B cell (primary cell): Measurements from ENCODE around the gene EGFR. TPM values are rescaled to one million over a fixed set of nuclear protein-coding genes. Genes with fewer than 3 reads are reported as not detected.

ENCODE experiments used
- ATAC-seq: fragments of 200-7000 bp; cut with Tn5 transposase; one replicate; pipeline ENCODE4 v1.10.0; 2021; ENCODE audit warnings: low read depth, mild to moderate bottlenecking, moderate number of reproducible peaks, moderate library complexity
- CTCF ChIA-PET: fragments of 350-600 bp; sonication (Branson Sonifier 250); formaldehyde crosslinking; loops from one replicate; lab custom pipeline; 2021; ENCODE audit warnings: antibody characterized with exemption, inconsistent platforms; lab: Charles Lee
- POLR2A ChIA-PET: fragments of 350-600 bp; sonication (Branson Sonifier 250); formaldehyde crosslinking; loops from one replicate; lab custom pipeline; 2021; ENCODE audit warnings: antibody characterized with exemption; lab: Charles Lee
- DNase-seq: peaks from one replicate; pipeline ENCODE4 v3.0.0; 2013
- H2AFZ ChIP-seq: 2 replicates; pipeline ENCODE4 v1.6.1; 2012; ENCODE audit warnings: mild to moderate bottlenecking, low read depth, low read length; ENCODE audit not compliant: insufficient read depth, poor library complexity, severe bottlenecking
- H3K27ac ChIP-seq, 2 donors: 1 replicate in 1 of 2; 2 replicates in 1 of 2; pipeline ENCODE4 v1.5.1; 2012 to 2013; ENCODE audit warnings: low read length in 2 of 2, mild to moderate bottlenecking in 2 of 2, moderate library complexity in 1 of 2
- H3K27me3 ChIP-seq, 4 experiments: fragments of 200-600 bp in 1 of 4; sonication (generic) in 1 of 4; replicated peaks in 1 of 4; 1 replicate in 2 of 4; 2 replicates in 2 of 4; pipeline versions ENCODE4 v1.6.1 to v1.7.0; 2013 to 2016; ENCODE audit warnings: low read length in 3 of 4, mild to moderate bottlenecking in 2 of 4, mixed read lengths in 1 of 4, moderate library complexity in 1 of 4; ENCODE audit not compliant: insufficient read depth in 4 of 4, control insufficient read depth in 3 of 4; ENCODE audit errors: control extremely low read depth in 1 of 4
- H3K36me3 ChIP-seq, 2 experiments: replicated peaks in 1 of 2; 1 replicate in 1 of 2; 2 replicates in 1 of 2; pipeline versions ENCODE4 v1.6.1 to v1.7.1; 2013; ENCODE audit warnings: low read length in 1 of 2; ENCODE audit not compliant: insufficient read depth in 2 of 2, control insufficient read depth in 1 of 2; ENCODE audit errors: control extremely low read depth in 1 of 2, extremely low read depth in 1 of 2
- H3K4me1 ChIP-seq, 2 donors: fragments of 200-600 bp in 1 of 2; sonication (generic) in 1 of 2; 1 replicate in 1 of 2; 2 replicates in 1 of 2; pipeline versions ENCODE4 v1.5.1 to v1.6.1; 2013 to 2017; ENCODE audit warnings: low read length in 2 of 2; ENCODE audit not compliant: control insufficient read depth in 2 of 2, insufficient read depth in 2 of 2
- H3K4me2 ChIP-seq: replicated peaks from 2 replicates; pipeline ENCODE3; 2012; ENCODE audit warnings: mild to moderate bottlenecking, low read depth, low read length; ENCODE audit not compliant: poor library complexity, severe bottlenecking
- H3K4me3 ChIP-seq, 5 experiments: fragments of 200-600 bp in 1 of 5; sonication (generic) in 1 of 5; 1 replicate in 3 of 5; 2 replicates in 2 of 5; pipeline versions ENCODE4 v1.5.1 to v1.7.0; 2011 to 2016; ENCODE audit warnings: low read length in 4 of 5, mild to moderate bottlenecking in 4 of 5, low read depth in 2 of 5, control low read depth in 1 of 5, moderate library complexity in 1 of 5; ENCODE audit not compliant: insufficient read depth in 1 of 5; ENCODE audit errors: control extremely low read depth in 1 of 5, extremely low read depth in 1 of 5
- H3K79me2 ChIP-seq: fragments of 200-600 bp; sonication (generic); one replicate; pipeline ENCODE4 v1.6.0; 2016; ENCODE audit warnings: low read length; ENCODE audit not compliant: control insufficient read depth, insufficient read depth
- H3K9ac ChIP-seq: fragments of 200-600 bp; sonication (generic); 2 replicates; pipeline ENCODE4 v1.6.1; 2017; ENCODE audit warnings: mild to moderate bottlenecking, low read length, moderate library complexity
- H3K9me3 ChIP-seq, 3 donors: one replicate each; pipeline versions ENCODE4 v1.6.1 to v1.7.1; 2013; ENCODE audit warnings: low read length in 2 of 3; ENCODE audit not compliant: control insufficient read depth in 2 of 3, insufficient read depth in 1 of 3; ENCODE audit errors: control extremely low read depth in 1 of 3
- H4K20me1 ChIP-seq: 2 replicates; pipeline ENCODE4 v1.6.0; 2012; ENCODE audit warnings: mild to moderate bottlenecking, low read length; ENCODE audit not compliant: insufficient read depth, control insufficient read depth, poor library complexity, severe bottlenecking
- H3K27ac Mint-ChIP-seq: one replicate; pipeline ENCODE4 v1.8.0; 2021; ENCODE audit warnings: mixed read lengths
- H3K27me3 Mint-ChIP-seq: one replicate; pipeline ENCODE4 v1.8.0; 2021; ENCODE audit warnings: mixed read lengths
- H3K4me1 Mint-ChIP-seq: one replicate; pipeline ENCODE4 v1.8.0; 2021; ENCODE audit warnings: mixed read lengths
- H3K4me3 Mint-ChIP-seq: one replicate; pipeline ENCODE4 v1.8.0; 2021; ENCODE audit warnings: mixed read lengths
- H3K9me3 Mint-ChIP-seq: one replicate; pipeline ENCODE4 v1.8.0; 2022; ENCODE audit warnings: mixed read lengths; ENCODE audit not compliant: insufficient read depth
- CTCF ChIP-seq: fragments of 200-600 bp; IDR thresholded peaks from one replicate; pipeline ENCODE4 v1.8.0; 2022; ENCODE audit warnings: antibody characterized with exemption, mild to moderate bottlenecking
- EZH2 ChIP-seq: IDR thresholded peaks from 2 replicates; pipeline ENCODE4 v1.6.1; 2012; ENCODE audit warnings: borderline replicate concordance, low read depth, mild to moderate bottlenecking, moderate library complexity, low read length; ENCODE audit not compliant: insufficient read depth, poor library complexity, severe bottlenecking
- WGBS: methylation state at CpG from one replicate; pipeline ENCODE4 v1.1.5; 2013; ENCODE audit warnings: missing lambda C conversion rate; ENCODE audit not compliant: insufficient coverage; 5-methylcytosine and 5-hydroxymethylcytosine counted together
- intact Hi-C: fragments of 100-400 bp; cut with micrococcal nuclease; formaldehyde crosslinking; loops from one replicate; pipeline ENCODE4 v1.10.0; 2022
- polyA plus RNA-seq: library from polyadenylated mRNA; depleted of rRNA; stranded (reverse); fragments of >200 nt; gene quantifications from 2 replicates; pipeline ENCODE4 v1.2.3, GENCODE V29; 2012
- total RNA-seq, 2 donors: library from RNA; stranded (reverse); fragments of 120-200 nt in 1 of 2; gene quantifications; 1 replicate in 1 of 2; 2 replicates in 1 of 2; pipeline versions ENCODE4 v1.2.3 to v1.2.4, GENCODE V29; 2013 to 2022

The EGFR gene
- total and polyA plus RNA-seq, 2 donors (not counting 1 experiment from before 2014, with no cell fraction given) = not detected

GRCh38 chr7:55021053-55021452 is 2.2 kb downstream of the EGFR start:
- WGBS = 81% methylated on average over 8 of the region's 9 CpGs
- Histone ChIP-seq H3K4me3 (no peak overlapping the region), H3K9ac (no peak overlapping the region), H3K27me3 (peaks cover 0 to 32% (median 18%) of the 10 kb centered on the region in 4 experiments), H3K79me2 (no peaks in the 10 kb centered on the region), H3K4me2 (no peak overlapping the region), H4K20me1 (no peaks in the 10 kb centered on the region), H3K36me3 (no peaks in the 10 kb centered on the region), H2AFZ (no peak overlapping the region), H3K9me3 (peaks cover 0 to 6% (median 0%) of the 10 kb centered on the region in 3 donors), H3K27ac (no peak overlapping the region), H3K4me1 (no peaks in the 10 kb centered on the region)
- no peak overlapping the region for H3K27ac Mint-ChIP-seq
- DNase-seq (no peak), ATAC-seq (no peak)
- no peak for TF ChIP-seq CTCF
- no peak for TF ChIP-seq EZH2
- intact Hi-C loops = no loop called here
- POLR2A ChIA-PET = no interaction called here
- CTCF ChIA-PET = no interaction called here
- no peaks in the 10 kb centered on the region for H3K9me3 Mint-ChIP-seq
- H3K4me1 Mint-ChIP-seq = peaks cover 1% of the 10 kb centered on the region
- H3K4me3 Mint-ChIP-seq = peak overlapping the region; percentile 50
- peaks cover 45% of the 10 kb centered on the region for H3K27me3 Mint-ChIP-seq

- Mint-ChIP-seq H3K4me3 (no peak overlapping the region), H3K27me3 (peaks cover 45% of the 10 kb centered on the region), H3K9me3 (no peaks in the 10 kb centered on the region), H3K27ac (no peak overlapping the region), H3K4me1 (peaks cover 1% of the 10 kb centered on the region)
- Histone ChIP-seq H3K9me3 (peaks cover 0 to 6% (median 0%) of the 10 kb centered on the region in 3 donors), H3K36me3 (no peaks in the 10 kb centered on the region), H3K79me2 (no peaks in the 10 kb centered on the region), H3K27me3 (peaks cover 0 to 31% (median 15%) of the 10 kb centered on the region in 4 experiments), H3K27ac (no peak overlapping the region), H3K4me2 (no peak overlapping the region), H3K4me3 (no peak overlapping the region), H3K9ac (no peak overlapping the region), H2AFZ (no peak overlapping the region), H4K20me1 (no peaks in the 10 kb centered on the region), H3K4me1 (no peaks in the 10 kb centered on the region)
- ChIA-PET CTCF (interaction anchor here (1.0 kb wide), 1 partner anchor 233 kb away, joined by 3 read pairs; no protein-coding TSS in a partner anchor), POLR2A (no interaction called here)
- TF ChIP-seq CTCF (no peak), EZH2 (no peak)
- no peak for ATAC-seq
- no peak for DNase-seq
- intact Hi-C loops = no loop called here
- WGBS = 94% methylated on average over 14 of the region's 17 CpGs
Measured at GRCh38 chr7:55022002-55022985, 3.5 kb downstream of the EGFR start.
